ENCODE results near the gene GLYR1.

Gene GLYR1

GRCh38 chr16:4778050-4778392, 69.1 kb downstream of the GLYR1 start:
- Histone ChIP-seq H3K4me1 (ENCODE audit: control insufficient read depth, insufficient read depth, low read length) (peaks cover 2% of the 10 kb centered on the region; the same call in 1 of the 2 replicates), H3K4me3 (ENCODE audit: low read depth, low read length) (no peak overlapping the region), H3K36me3 (ENCODE audit: control insufficient read depth in 2 of 2, insufficient read depth in 1 of 2, low read length in 2 of 2) (no peaks in the 10 kb centered on the region), H3K27ac (ENCODE audit: extremely low read depth, low read depth, low read length) (no peak overlapping the region), H3K9me3 (ENCODE audit: control insufficient read depth, insufficient read depth, low read depth, low read length) (no peaks in the 10 kb centered on the region)
- ChIA-PET POLR2A (no interaction called here), CTCF (no interaction called here)
- TF ChIP-seq GLI4 (tag by site-specific recombination; IDR thresholded peaks at IDR 0.05), result no peak
- no peak for TF ChIP-seq ZNF148 (tag by site-specific recombination; IDR thresholded peaks at IDR 0.05; ENCODE audit: borderline replicate concordance)
- no peak for TF ChIP-seq ZNF654 (tag by site-specific recombination; IDR thresholded peaks at IDR 0.05; ENCODE audit: low read depth)
- TF ChIP-seq ZNF488 (tag by site-specific recombination; IDR thresholded peaks at IDR 0.05), result no peak
- TF ChIP-seq ZNF140 (tag by site-specific recombination; IDR thresholded peaks at IDR 0.05), result no peak
- no peak for TF ChIP-seq HOXC10 (CRISPR knock-in tag; IDR thresholded peaks at IDR 0.05)
- no peak for TF ChIP-seq ZNF146 (tag by site-specific recombination; IDR thresholded peaks at IDR 0.05)
- TF ChIP-seq ZNF133 (tag by site-specific recombination; IDR thresholded peaks at IDR 0.05), result no peak
- no peak for TF ChIP-seq ZBTB17 (tag by site-specific recombination; IDR thresholded peaks at IDR 0.05)
- no peak for TF ChIP-seq ATF2 (tag by site-specific recombination; IDR thresholded peaks at IDR 0.05; ENCODE audit: low read depth)
- TF ChIP-seq ZNF223 (tag by site-specific recombination; IDR thresholded peaks at IDR 0.05), result no peak
- no peak for TF ChIP-seq KLF7 (tag by site-specific recombination; IDR thresholded peaks at IDR 0.05; ENCODE audit: borderline replicate concordance)
- TF ChIP-seq KLF9 (tag by site-specific recombination; IDR thresholded peaks at IDR 0.05; ENCODE audit: low read depth), result no peak
- no peak for TF ChIP-seq ZIC2 (tag by site-specific recombination; IDR thresholded peaks at IDR 0.05)
- TF ChIP-seq MYNN (tag by site-specific recombination; IDR thresholded peaks at IDR 0.05; ENCODE audit: borderline replicate concordance), result no peak
- no peak for TF ChIP-seq KLF10 (tag by site-specific recombination; IDR thresholded peaks at IDR 0.05)
- no peak for TF ChIP-seq ZFHX2 (tag by site-specific recombination; conservative IDR thresholded peaks at IDR 0.05)
- no peak for TF ChIP-seq ZNF26 (tag by site-specific recombination; IDR thresholded peaks at IDR 0.05)

GRCh38 chr16:4777339-4778049, 69.6 kb downstream of the GLYR1 start:
- no peaks in the 10 kb centered on the region for H3K36me3 ChIP-seq (ENCODE audit: control insufficient read depth in 2 of 2, insufficient read depth in 1 of 2, low read length in 2 of 2)
- ChIA-PET CTCF (no interaction called here), POLR2A (no interaction called here)
- no peak overlapping the region for H3K4me3 ChIP-seq (ENCODE audit: low read depth, low read length)
- no peaks in the 10 kb centered on the region for H3K9me3 ChIP-seq (ENCODE audit: control insufficient read depth, insufficient read depth, low read depth, low read length)
- no peak overlapping the region for H3K27ac ChIP-seq (ENCODE audit: extremely low read depth, low read depth, low read length)
- peaks cover 2% of the 10 kb centered on the region; the same call in 1 of the 2 replicates for H3K4me1 ChIP-seq (ENCODE audit: control insufficient read depth, insufficient read depth, low read length)
- TF ChIP-seq ZNF558 (tag by site-specific recombination; IDR thresholded peaks at IDR 0.05) (no peak), ZNF394 (tag by site-specific recombination; IDR thresholded peaks at IDR 0.05; ENCODE audit: borderline replicate concordance) (no peak), ZNF132 (tag by site-specific recombination; IDR thresholded peaks at IDR 0.05; ENCODE audit: borderline replicate concordance) (no peak), KLF8 (tag by site-specific recombination; IDR thresholded peaks at IDR 0.05) (no peak), ZNF548 (tag by site-specific recombination; IDR thresholded peaks at IDR 0.05) (no peak), SCRT1 (tag by site-specific recombination; IDR thresholded peaks at IDR 0.05; ENCODE audit: borderline replicate concordance) (no peak), ZNF114 (tag by site-specific recombination; IDR thresholded peaks at IDR 0.05) (no peak), ZBTB26 (tag by site-specific recombination; optimal IDR thresholded peaks at IDR 0.05) (no peak), RBAK (tag by site-specific recombination; IDR thresholded peaks at IDR 0.05) (no peak)
